Fibroblast of lung (primary cell): ENCODE results near the gene TMEM208. TPM values are rescaled to one million over a fixed set of nuclear protein-coding genes. Genes with fewer than 3 reads are reported as not detected.

Source experiments
- DNase-seq, 2 donors: peaks; one replicate each; pipeline versions ENCODE4 v3.0.0 to v3.0.0-alpha.2; 2010; ENCODE audit warnings: low read depth in 2 of 2
- H2AFZ ChIP-seq: 2 replicates; pipeline ENCODE4 v1.5.1; 2012; ENCODE audit warnings: low read length, control low read depth, inconsistent platforms
- H3K27ac ChIP-seq: 2 replicates; pipeline ENCODE4 v1.5.1; 2011; ENCODE audit warnings: low read length, control low read depth; ENCODE audit not compliant: insufficient read depth
- H3K27me3 ChIP-seq: 2 replicates; pipeline ENCODE4 v1.5.1; 2011; ENCODE audit warnings: mild to moderate bottlenecking, low read length; ENCODE audit not compliant: control insufficient read depth, insufficient read depth
- H3K36me3 ChIP-seq: 2 replicates; pipeline ENCODE4 v1.5.1; 2011; ENCODE audit warnings: low read length; ENCODE audit not compliant: control insufficient read depth, insufficient read depth
- H3K4me1 ChIP-seq: 2 replicates; pipeline ENCODE4 v1.5.1; 2011; ENCODE audit warnings: low read length; ENCODE audit not compliant: control insufficient read depth, insufficient read depth; ENCODE audit errors: extremely low read depth
- H3K4me2 ChIP-seq: 2 replicates; pipeline ENCODE4 v1.5.1; 2011; ENCODE audit warnings: low read length, control low read depth; ENCODE audit not compliant: insufficient read depth; ENCODE audit errors: extremely low read depth
- H3K4me3 ChIP-seq, 4 experiments: fragments of 200-600 bp in 1 of 4; sonication (generic) in 1 of 4; replicated peaks in 1 of 4; 2 replicates each; pipeline ENCODE4 v1.5.1; 2011 to 2016; ENCODE audit warnings: low read length in 4 of 4, low read depth in 3 of 4, mild to moderate bottlenecking in 3 of 4, control low read depth in 2 of 4, inconsistent platforms in 1 of 4, mixed read lengths in 1 of 4; ENCODE audit not compliant: insufficient read depth in 1 of 4; ENCODE audit errors: control extremely low read depth in 1 of 4
- H3K79me2 ChIP-seq: 2 replicates; pipeline ENCODE4 v1.5.1; 2012; ENCODE audit warnings: mild to moderate bottlenecking, low read length, inconsistent platforms; ENCODE audit not compliant: control insufficient read depth, insufficient read depth
- H3K9ac ChIP-seq: 2 replicates; pipeline ENCODE4 v1.5.1; 2011; ENCODE audit warnings: mild to moderate bottlenecking, low read length, control low read depth; ENCODE audit not compliant: insufficient read depth
- H3K9me3 ChIP-seq: 2 replicates; pipeline ENCODE4 v1.5.1; 2012; ENCODE audit warnings: low read depth, low read length; ENCODE audit not compliant: control insufficient read depth, insufficient read depth
- H4K20me1 ChIP-seq: 2 replicates; pipeline ENCODE4 v1.5.1; 2011; ENCODE audit warnings: low read length; ENCODE audit not compliant: control insufficient read depth, insufficient read depth; ENCODE audit errors: extremely low read depth
- EZH2 ChIP-seq: IDR thresholded peaks from 2 replicates; pipeline ENCODE4 v1.5.1; 2012; ENCODE audit warnings: low read length, control low read depth, mild to moderate bottlenecking; ENCODE audit errors: missing control alignments
- polyA plus RNA-seq, 2 donors: library from polyadenylated mRNA; depleted of rRNA in 1 of 2; stranded (reverse) in 1 of 2; unstranded in 1 of 2; fragments of >200 nt; gene quantifications; 2 replicates each; pipeline ENCODE4 v1.2.1, GENCODE V29; 2011 to 2012; ENCODE audit warnings: missing spikeins in 1 of 2
- total RNA-seq: library from RNA; depleted of rRNA; stranded (reverse); fragments of >200 nt; gene quantifications from 2 replicates; pipeline ENCODE4 v1.2.1, GENCODE V29; 2014
- TF ChIP-seq, protein P1 (sequence below), 2 donors: IDR thresholded peaks in 1 of 2; conservative IDR thresholded peaks in 1 of 2; 1 replicate in 1 of 2; 2 replicates in 1 of 2; pipeline ENCODE4 v1.5.1; 2011 to 2012; ENCODE audit warnings: low read length in 2 of 2, control low read depth in 1 of 2, inconsistent platforms in 1 of 2, low read depth in 1 of 2, mild to moderate bottlenecking in 1 of 2

Gene TMEM208
- total and polyA plus RNA-seq, 2 donors (not counting 1 experiment from before 2014, with no cell fraction given) = 26.3 to 43.2 TPM

DNA sequence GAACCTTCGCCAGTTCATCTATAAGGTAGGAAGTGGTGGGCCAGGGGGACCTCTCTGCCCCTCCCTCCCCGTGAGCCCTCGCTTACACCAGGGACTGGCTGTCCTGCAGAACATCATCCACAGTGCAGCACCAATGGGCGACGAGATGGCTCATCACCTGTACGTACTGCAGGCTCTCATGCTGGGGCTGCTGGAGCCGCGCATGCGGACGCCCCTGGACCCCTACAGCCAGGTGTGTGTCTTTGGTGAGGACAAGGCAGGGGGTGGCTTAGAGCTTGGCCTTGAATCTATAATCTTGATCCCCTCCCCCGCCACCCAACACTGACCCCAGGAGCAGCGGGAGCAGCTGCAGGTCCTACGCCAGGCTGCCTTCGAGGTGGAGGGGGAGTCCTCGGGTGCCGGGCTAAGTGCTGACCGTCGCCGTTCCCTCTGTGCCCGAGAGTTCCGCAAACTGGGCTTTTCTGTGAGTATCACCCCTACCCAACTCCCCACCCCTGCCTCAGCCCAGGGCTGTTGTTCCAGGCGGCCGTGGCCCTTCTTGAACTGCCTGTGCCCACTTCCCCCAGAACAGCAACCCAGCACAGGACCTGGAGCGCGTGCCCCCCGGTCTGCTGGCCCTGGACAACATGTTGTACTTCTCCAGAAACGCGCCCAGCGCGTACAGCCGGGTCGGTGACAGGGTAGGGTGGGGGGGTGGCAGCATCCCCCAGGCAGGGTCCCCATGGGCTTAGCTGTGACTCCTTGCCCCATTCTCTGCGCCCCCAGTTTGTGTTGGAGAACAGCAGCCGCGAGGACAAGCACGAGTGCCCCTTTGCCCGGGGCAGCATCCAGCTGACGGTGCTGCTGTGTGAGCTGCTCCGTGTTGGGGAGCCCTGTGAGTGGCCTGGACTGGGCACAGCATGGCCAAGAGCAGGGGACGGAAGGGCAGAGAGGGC lies 25.3 kb upstream of the TMEM208 start:
- TF ChIP-seq, protein P1, sequence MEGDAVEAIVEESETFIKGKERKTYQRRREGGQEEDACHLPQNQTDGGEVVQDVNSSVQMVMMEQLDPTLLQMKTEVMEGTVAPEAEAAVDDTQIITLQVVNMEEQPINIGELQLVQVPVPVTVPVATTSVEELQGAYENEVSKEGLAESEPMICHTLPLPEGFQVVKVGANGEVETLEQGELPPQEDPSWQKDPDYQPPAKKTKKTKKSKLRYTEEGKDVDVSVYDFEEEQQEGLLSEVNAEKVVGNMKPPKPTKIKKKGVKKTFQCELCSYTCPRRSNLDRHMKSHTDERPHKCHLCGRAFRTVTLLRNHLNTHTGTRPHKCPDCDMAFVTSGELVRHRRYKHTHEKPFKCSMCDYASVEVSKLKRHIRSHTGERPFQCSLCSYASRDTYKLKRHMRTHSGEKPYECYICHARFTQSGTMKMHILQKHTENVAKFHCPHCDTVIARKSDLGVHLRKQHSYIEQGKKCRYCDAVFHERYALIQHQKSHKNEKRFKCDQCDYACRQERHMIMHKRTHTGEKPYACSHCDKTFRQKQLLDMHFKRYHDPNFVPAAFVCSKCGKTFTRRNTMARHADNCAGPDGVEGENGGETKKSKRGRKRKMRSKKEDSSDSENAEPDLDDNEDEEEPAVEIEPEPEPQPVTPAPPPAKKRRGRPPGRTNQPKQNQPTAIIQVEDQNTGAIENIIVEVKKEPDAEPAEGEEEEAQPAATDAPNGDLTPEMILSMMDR (conservative IDR thresholded peaks at IDR 0.05 in 1 of 2, IDR thresholded peaks at IDR 0.05 in 1 of 2; ENCODE audit: low read depth in 1 of 2, low read length in 2 of 2) = no peak
- TF ChIP-seq EZH2 = no peak
- Histone ChIP-seq H3K9ac (no peak overlapping the region), H3K4me3 (no peak overlapping the region), H3K9me3 (no peaks in the 10 kb centered on the region), H3K27ac (no peak overlapping the region), H3K36me3 (peaks cover 36% of the 10 kb centered on the region), H3K4me2 (no peak overlapping the region), H2AFZ (no peak overlapping the region), H3K79me2 (no peaks in the 10 kb centered on the region), H4K20me1 (no peaks in the 10 kb centered on the region), H3K27me3 (no peaks in the 10 kb centered on the region), H3K4me1 (no peaks in the 10 kb centered on the region)
- DNase-seq = no peak

- Histone ChIP-seq H4K20me1 (no peaks in the 10 kb centered on the region), H3K27ac (no peak overlapping the region), H2AFZ (no peak overlapping the region), H3K9ac (no peak overlapping the region), H3K79me2 (no peaks in the 10 kb centered on the region), H3K9me3 (no peaks in the 10 kb centered on the region), H3K4me3 (no peak overlapping the region), H3K4me1 (peaks cover 3% of the 10 kb centered on the region), H3K27me3 (no peaks in the 10 kb centered on the region), H3K36me3 (peaks cover 36% of the 10 kb centered on the region), H3K4me2 (no peak overlapping the region)
- DNase-seq = no peak
- TF ChIP-seq EZH2 = no peak
- TF ChIP-seq, protein P1 (conservative IDR thresholded peaks at IDR 0.05 in 1 of 2, IDR thresholded peaks at IDR 0.05 in 1 of 2; ENCODE audit: low read depth in 1 of 2, low read length in 2 of 2) = no peak
Observed at GRCh38 chr16:67202426-67202825, 24.5 kb upstream of the TMEM208 start.

GRCh38 chr16:67202956-67203493 lies 23.9 kb upstream of the TMEM208 start:
- H2AFZ ChIP-seq = no peak overlapping the region
- DNase-seq = no peak
- TF ChIP-seq, protein P1 (conservative IDR thresholded peaks at IDR 0.05 in 1 of 2, IDR thresholded peaks at IDR 0.05 in 1 of 2; ENCODE audit: low read depth in 1 of 2, low read length in 2 of 2) = no peak
- TF ChIP-seq EZH2 = no peak
- peaks cover 33% of the 10 kb centered on the region for H3K36me3 ChIP-seq
- H3K27ac ChIP-seq = no peak overlapping the region
- no peaks in the 10 kb centered on the region for H3K27me3 ChIP-seq
- H3K4me3 ChIP-seq = no peak overlapping the region
- H4K20me1 ChIP-seq = no peaks in the 10 kb centered on the region
- peaks cover 9% of the 10 kb centered on the region for H3K4me1 ChIP-seq
- H3K9me3 ChIP-seq = no peaks in the 10 kb centered on the region
- H3K9ac ChIP-seq = no peak overlapping the region
- H3K79me2 ChIP-seq = no peaks in the 10 kb centered on the region
- H3K4me2 ChIP-seq = no peak overlapping the region
